ENCODE measurements around the gene GPR18. TPM values are rescaled to one million over a fixed set of nuclear protein-coding genes. Genes with fewer than 3 reads are reported as not detected.
"Not testable (repeated sequence)": the region's sequence is repeated elsewhere in the genome, so short reads cannot be mapped to it uniquely, and the experiment has no call there.

Gene GPR18
- total RNA-seq, 1 donor from 2014 or later, result not detected

DNA sequence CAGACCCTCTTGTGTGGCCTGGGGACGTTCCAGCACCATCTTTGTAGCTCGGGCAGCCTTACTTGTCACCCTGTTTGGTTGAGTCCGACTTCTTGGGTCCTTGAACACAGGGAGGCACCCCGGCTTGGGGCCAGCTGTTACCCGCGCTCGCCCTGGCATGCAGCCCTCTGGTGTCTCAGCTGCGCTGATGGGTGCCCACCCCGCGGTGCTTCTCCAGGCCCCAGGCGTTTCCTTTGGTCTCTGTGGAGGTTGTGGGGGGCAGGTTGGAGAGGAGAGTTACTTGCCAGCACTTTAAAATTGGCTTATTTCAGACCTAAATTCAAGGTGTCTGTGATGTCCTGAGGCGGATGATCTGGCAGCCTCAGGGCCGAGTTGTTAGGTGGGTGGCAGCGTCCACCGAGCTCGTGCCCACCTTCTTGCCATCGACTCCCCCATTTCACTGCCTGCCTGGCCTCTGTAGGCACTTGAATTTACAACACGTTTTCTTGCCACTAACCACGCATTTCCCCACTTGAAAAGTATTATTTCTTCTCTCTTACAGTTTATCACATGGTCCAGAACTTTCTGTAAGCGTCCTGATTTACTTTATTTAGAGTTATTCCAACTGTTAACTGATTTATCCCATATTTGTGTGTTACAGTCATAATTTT, 40.6 kb downstream of the GPR18 start:
- DNase-seq (ENCODE audit: low read depth) (no peak), FAIRE-seq (no peak)
- H3K4me3 ChIP-seq (ENCODE audit: low read depth, low read length), result no peak overlapping the region
- H3K27me3 ChIP-seq (ENCODE audit: control insufficient read depth, insufficient read depth, low read length), result no peaks in the 10 kb centered on the region
- TF ChIP-seq, protein P1, sequence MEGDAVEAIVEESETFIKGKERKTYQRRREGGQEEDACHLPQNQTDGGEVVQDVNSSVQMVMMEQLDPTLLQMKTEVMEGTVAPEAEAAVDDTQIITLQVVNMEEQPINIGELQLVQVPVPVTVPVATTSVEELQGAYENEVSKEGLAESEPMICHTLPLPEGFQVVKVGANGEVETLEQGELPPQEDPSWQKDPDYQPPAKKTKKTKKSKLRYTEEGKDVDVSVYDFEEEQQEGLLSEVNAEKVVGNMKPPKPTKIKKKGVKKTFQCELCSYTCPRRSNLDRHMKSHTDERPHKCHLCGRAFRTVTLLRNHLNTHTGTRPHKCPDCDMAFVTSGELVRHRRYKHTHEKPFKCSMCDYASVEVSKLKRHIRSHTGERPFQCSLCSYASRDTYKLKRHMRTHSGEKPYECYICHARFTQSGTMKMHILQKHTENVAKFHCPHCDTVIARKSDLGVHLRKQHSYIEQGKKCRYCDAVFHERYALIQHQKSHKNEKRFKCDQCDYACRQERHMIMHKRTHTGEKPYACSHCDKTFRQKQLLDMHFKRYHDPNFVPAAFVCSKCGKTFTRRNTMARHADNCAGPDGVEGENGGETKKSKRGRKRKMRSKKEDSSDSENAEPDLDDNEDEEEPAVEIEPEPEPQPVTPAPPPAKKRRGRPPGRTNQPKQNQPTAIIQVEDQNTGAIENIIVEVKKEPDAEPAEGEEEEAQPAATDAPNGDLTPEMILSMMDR (IDR thresholded peaks at IDR 0.05; ENCODE audit: insufficient read depth, low read length, severe bottlenecking), result no peak
- H3K36me3 ChIP-seq (ENCODE audit: control insufficient read depth, insufficient read depth, low read length), result no peaks in the 10 kb centered on the region

DNA sequence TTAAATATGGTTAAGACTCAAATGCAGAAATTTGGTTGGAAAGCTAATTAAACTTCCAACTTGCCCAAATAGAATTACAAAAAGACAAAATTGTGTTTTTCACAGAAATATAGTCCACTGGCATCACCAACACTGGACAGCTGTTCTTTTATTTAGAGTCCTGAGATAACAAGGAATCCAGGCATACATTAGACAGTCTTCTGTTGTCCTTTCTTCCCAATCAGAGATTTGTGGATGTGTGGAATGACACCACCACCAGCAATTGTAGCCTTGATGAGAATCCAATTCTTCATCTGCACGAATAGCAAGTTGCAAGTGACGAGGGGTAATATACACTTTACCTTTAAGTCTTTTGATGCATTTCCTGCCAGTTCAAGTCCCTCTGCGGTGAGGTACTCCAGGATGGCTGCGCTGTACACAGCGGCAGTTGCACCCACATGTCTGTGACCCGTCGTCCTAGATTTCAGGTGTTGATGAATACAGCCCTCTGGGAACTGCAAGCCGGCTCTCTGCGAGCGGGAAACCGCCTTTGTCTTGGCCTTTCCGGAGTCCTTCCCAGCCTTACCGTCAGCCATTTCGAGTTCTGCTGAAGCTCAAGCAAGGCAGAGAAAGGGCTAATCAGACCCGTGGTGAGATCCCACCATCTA, 42.9 kb downstream of the GPR18 start:
- no peaks in the 10 kb centered on the region for H3K27me3 ChIP-seq (ENCODE audit: control insufficient read depth, insufficient read depth, low read length)
- TF ChIP-seq, protein P1 (IDR thresholded peaks at IDR 0.05; ENCODE audit: insufficient read depth, low read length, severe bottlenecking), result no peak
- DNase-seq (ENCODE audit: low read depth) (no peak), FAIRE-seq (no peak)
- no peaks in the 10 kb centered on the region for H3K36me3 ChIP-seq (ENCODE audit: control insufficient read depth, insufficient read depth, low read length)
- H3K4me3 ChIP-seq (ENCODE audit: low read depth, low read length), result no peak overlapping the region

DNA sequence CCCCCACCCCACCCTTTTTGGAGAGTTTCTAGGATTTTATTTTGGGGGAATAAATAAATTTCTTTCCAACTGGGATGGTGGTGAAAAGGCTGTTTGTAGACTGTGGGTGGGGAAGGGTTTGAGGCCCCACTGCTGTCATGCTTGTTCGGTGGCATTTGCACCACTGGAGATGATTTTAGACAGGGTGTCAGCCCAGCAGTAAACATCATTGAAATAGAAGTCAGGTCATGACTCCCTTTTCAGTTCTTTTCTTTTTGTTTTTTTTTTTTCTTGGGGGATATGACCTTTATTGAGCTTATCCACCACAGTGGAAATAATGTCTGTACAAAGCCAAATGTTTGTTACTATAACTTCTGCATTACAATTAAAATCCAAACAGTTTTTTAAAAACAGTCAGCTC, 43.4 kb downstream of the GPR18 start:
- FAIRE-seq, result no peak
- Histone ChIP-seq H3K36me3 (ENCODE audit: control insufficient read depth, insufficient read depth, low read length) (no peaks in the 10 kb centered on the region), H3K4me3 (ENCODE audit: low read depth, low read length) (no peak overlapping the region), H3K27me3 (ENCODE audit: control insufficient read depth, insufficient read depth, low read length) (no peaks in the 10 kb centered on the region)
- DNase-seq (ENCODE audit: low read depth), result no peak
- TF ChIP-seq, protein P1 (IDR thresholded peaks at IDR 0.05; ENCODE audit: insufficient read depth, low read length, severe bottlenecking), result no peak

DNA sequence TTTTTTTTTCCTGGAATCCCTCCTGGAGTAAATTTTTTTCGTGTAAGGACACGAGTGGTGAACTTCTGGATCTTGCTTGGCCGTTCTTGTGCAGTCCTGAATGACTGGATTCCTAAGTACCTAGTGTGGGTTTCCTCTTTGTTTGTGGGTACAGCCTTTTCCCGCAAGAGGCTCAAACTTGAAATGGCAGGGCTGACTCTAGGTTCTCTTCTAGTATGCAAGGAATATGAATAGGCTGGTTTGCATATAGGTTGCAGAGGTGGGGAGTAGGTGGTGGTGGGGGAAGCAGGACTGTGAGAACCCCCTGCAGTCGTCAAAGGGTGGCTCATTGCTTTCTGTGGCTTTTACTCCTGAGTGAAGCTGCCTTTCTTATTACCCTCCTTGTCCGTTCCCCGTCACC, 43.9 kb downstream of the GPR18 start:
- H3K36me3 ChIP-seq (ENCODE audit: control insufficient read depth, insufficient read depth, low read length), result no peaks in the 10 kb centered on the region
- TF ChIP-seq, protein P1 (IDR thresholded peaks at IDR 0.05; ENCODE audit: insufficient read depth, low read length, severe bottlenecking), result no peak
- no peak overlapping the region for H3K4me3 ChIP-seq (ENCODE audit: low read depth, low read length)
- FAIRE-seq (no peak), DNase-seq (ENCODE audit: low read depth) (peak; percentile 63)
- H3K27me3 ChIP-seq (ENCODE audit: control insufficient read depth, insufficient read depth, low read length), result no peaks in the 10 kb centered on the region

DNA sequence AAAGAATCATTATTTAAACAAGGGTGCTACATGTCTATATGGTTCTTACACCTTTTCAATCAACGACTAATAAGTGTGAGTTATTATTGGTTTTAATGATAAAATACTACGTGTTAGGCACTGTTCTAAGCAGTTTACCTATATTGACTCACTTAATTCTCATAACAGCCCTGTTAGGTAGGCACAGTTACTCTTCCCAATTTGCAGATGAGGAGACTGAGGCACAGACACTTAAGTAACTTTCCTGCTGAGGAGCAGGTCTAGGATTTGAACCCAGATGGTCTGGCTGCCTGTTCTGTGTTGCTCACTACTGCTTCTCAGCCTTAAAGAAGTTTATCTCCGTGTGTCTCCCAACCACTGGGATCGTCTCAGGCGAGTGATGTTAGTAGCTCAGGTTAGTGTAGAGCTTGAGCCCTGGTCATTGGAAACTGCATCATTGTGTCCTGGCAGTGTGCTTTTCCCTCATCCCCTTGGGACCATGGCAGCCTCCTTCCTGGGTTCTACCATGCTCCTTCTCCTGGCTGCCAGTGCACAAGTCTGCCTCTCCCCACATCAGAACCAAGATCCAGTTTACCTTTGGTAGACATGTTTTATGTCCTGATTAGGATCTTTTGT, 46.7 kb downstream of the GPR18 start:
- H3K4me3 ChIP-seq (ENCODE audit: low read depth, low read length), result no peak overlapping the region
- no peaks in the 10 kb centered on the region for H3K27me3 ChIP-seq (ENCODE audit: control insufficient read depth, insufficient read depth, low read length)
- DNase-seq (ENCODE audit: low read depth), result no peak
- TF ChIP-seq, protein P1 (IDR thresholded peaks at IDR 0.05; ENCODE audit: insufficient read depth, low read length, severe bottlenecking), result no peak
- H3K36me3 ChIP-seq (ENCODE audit: control insufficient read depth, insufficient read depth, low read length), result no peaks in the 10 kb centered on the region
- FAIRE-seq, result no peak

DNA sequence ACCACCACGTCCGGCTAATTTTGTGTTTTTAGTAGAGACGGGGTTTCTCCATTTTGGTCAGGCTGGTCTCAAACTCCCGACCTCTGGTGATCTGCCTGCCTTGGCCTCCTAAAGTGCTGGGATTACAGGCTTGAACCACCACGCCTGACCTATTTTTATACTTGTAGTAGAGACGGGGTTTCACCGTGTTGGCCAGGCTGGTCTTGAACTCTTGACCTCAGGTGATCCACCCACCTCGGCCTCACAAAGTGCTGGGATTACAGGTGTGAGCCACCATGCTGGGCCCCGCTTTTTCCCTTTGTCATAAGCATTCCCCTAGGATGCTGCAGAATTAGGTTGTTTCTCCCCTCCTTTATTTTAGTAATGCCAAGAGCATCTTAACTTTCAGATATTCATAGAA, 47.6 kb downstream of the GPR18 start:
- not testable (repeated sequence) for H3K36me3 ChIP-seq (ENCODE audit: control insufficient read depth, insufficient read depth, low read length); FAIRE-seq; H3K4me3 ChIP-seq (ENCODE audit: low read depth, low read length); H3K27me3 ChIP-seq (ENCODE audit: control insufficient read depth, insufficient read depth, low read length); DNase-seq (ENCODE audit: low read depth)
